Measurements from ENCODE around the gene PDCD1.

The PDCD1 gene

DNA sequence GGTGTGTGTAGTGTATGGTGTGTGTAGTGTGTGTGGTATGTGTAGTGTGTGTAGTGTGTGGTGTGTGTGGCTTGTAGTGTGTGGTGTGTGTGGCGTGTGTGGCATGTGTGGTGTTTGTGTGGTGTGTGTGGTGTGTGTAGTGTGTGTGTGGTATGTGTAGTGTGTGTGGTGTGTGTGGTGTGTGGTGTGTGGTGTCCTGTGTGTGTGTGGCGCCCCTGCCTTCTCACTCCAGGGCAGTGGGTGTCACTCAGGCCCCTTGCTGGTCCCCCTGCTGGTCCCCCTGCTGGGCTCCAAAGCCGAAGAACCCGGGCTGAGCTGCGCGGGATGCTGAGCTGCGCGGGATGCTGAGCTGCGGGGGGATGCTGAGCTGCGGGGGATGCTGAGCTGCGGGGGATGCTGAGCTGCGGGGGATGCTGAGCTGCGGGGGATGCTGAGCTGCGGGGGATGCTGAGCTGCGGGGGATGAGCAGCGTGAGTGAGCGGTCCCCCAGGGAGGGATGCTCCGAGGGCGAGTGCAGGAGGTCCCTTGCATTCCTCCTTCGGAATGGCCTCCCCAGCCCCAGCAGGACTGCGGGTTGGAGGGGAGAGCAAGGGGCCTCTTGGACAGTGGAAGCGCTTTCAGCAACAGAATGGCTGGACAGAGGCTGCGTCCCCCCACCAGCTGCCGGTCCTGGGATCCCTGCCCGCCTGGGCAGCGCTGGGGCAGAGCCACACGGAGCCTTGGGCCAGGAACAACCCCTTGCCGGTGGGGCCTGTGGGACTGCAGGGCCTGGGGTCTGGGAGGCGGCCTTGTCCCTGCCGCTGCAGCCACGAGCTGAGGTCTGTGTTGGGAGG, 7.5 kb upstream of the PDCD1 start:
- no peak for DNase-seq (ENCODE audit: low read depth in 2 of 2)

DNA sequence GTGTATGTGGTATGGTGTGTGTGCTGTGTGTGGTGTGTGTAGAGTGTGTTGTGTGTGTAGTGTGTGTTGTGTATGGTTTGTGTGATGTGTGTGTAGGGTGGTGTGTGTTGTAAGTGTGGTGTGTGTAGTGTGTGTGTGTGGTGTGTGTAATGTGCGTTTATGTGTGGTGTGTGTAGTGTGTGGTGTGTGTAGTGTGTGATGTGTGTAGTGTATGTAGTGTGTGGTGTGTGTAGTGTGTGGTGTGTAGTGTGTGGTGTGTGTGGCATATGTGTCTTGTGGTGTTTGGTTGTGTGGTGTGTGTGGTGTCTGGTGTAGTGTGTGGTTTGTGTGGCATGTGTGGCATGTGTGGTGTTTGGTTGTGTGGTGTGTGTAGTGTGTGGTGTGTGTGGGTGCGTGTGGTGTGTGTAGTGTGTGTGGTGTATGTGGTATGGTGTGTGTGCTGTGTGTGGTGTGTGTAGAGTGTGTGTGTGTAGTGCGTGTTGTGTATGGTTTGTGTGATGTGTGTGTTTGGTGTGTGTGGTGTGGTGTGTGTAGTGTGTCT, 6.8 kb upstream of the PDCD1 start:
- DNase-seq (ENCODE audit: low read depth in 2 of 2), result no peak

DNA sequence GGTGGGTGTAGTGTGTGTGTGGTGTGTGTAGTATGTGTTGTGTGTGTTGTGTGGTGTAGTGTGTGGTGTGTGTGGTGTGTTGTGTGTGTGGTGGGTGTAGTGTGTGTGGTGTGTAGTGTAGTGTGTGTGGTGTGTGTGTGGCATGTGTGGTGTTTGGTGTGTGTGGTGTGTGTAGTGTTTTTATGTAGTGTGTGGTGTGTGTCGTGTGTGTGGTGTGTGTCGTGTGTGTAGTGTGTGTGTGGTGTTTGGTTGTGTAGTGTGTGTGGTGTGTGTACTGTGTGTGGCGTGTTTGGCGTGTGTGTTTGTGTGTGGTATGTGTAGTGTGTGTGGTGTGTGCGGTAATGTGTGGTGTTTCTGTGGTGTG, 6.1 kb upstream of the PDCD1 start:
- DNase-seq (ENCODE audit: low read depth in 2 of 2), result no peak

DNA sequence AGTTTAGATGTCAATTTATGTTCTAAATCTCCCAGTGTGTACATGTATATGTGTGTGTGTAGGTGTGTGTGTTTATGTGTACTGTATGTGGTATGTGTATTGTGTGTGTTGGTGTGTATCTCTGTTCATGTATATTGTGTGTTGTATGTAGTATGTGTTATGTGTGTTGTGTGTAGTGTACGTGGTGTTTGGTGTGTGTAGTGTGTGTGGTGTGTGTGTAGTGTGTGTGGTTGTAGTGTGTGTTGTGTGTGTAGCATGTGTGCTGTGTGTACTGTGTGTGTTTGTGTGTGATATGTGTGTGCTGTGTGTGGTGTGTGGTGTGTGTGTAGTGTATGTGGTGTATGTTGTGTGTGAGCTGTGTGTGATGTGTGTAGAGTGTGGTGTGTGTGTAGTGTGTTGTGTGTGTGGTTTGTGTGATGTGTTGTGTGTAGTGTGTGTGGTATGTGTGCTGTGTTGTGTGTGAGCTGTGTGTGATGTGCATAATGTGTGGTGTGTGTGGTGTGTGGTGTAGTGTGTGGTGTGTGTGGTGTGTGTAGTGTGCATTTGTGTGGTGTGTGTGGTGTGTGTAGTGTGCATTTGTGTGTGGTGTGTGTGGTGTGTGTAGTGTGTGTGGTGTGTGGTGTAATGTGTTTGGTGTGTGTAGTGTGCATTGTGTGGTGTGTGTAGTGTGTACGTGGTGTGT, 5.6 kb upstream of the PDCD1 start:
- no peak for DNase-seq (ENCODE audit: low read depth in 2 of 2)

DNA sequence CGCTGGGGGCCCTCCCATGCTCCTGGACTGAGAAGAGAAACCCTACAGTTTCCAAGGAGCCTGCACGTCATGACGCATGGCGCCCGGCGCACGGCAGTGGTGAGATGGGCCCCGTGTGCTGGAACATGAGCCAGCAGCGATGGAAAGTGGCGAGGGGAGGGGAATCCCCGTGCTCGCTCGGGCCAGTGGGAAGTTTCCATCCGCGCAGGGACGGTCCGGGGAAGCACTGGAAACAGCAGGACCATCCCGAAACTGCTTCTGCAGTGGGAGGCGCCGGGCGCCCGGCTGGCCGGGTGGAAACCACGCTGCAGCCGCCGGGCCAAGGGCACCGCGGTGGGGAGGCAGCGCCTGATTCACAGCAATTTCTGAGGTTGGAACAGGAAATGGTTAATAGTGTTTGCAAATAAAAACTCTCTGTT, 4.9 kb upstream of the PDCD1 start:
- peak; percentile 36 to 55 for DNase-seq (ENCODE audit: low read depth in 2 of 2)

DNA sequence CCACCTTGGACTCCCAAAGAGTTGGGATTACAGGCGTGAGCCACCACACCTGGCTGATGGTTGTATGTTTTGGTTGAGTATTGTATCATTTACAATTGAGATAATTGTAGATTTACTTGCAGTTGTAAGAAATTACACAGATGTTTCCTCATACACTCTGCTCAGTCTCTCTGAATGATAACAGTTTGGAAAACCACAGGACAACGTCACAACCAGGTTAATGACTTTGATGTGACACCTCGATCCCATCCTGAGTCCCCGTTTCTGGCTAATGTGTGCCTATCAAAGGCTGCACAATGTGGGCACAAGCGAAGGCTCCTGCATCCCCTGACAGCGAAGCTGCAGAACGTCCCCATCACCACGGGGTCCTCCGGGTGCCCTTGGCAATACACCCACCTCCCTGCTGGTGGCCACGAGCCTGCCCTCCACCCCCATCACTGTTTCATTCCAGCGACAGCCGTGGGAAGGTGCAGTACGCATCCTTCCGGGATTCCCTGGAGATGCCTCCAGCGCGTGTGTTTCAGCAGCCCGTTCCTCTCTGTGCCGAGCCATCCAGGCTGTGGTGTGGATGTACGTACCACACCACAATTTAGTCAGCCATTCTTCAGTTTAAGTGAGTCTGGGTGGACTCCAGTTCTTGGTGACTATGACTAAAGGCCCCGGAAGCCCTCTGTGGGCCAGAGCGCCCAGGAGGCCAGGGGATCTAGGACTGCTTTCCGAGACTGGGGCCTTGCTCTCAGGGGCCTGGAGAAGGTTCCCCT, 4.3 kb upstream of the PDCD1 start:
- no peak for DNase-seq (ENCODE audit: low read depth in 2 of 2)

DNA sequence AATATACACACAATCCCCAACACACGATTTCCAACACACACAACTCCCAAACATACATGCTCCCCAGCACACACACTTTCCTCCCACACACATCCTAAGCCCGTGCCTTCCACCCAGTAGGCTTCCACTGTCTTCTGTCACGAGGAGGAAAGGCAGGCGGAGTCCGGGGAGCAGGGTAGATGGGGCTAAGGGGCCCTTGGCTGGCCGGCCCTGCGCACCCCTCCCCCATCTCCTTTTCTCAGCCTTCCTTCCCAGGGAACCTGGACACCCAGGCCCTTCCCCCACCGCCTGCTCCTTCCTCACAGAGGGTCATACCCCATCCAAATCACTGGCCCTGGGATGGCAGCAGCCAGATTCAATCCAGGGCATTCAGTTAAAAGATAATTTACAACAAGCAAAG, 3.4 kb upstream of the PDCD1 start:
- DNase-seq (ENCODE audit: low read depth in 2 of 2), result no peak

DNA sequence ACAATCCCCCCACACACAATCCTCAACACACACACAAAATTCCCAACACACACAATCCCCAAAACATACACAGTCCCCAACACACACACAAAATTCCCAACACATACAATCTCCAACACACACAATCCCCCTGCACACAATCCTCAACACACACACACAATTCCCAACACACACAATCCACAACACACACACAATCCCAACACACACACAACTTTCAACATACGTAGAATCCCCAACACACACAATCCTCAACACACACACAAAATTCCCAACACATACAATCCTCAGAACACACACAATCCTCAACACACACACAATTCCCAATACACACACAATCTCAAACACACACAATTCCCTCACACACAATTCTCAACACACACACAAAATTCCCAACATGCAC, 2.6 kb upstream of the PDCD1 start:
- DNase-seq (ENCODE audit: low read depth in 2 of 2), result no peak

DNA sequence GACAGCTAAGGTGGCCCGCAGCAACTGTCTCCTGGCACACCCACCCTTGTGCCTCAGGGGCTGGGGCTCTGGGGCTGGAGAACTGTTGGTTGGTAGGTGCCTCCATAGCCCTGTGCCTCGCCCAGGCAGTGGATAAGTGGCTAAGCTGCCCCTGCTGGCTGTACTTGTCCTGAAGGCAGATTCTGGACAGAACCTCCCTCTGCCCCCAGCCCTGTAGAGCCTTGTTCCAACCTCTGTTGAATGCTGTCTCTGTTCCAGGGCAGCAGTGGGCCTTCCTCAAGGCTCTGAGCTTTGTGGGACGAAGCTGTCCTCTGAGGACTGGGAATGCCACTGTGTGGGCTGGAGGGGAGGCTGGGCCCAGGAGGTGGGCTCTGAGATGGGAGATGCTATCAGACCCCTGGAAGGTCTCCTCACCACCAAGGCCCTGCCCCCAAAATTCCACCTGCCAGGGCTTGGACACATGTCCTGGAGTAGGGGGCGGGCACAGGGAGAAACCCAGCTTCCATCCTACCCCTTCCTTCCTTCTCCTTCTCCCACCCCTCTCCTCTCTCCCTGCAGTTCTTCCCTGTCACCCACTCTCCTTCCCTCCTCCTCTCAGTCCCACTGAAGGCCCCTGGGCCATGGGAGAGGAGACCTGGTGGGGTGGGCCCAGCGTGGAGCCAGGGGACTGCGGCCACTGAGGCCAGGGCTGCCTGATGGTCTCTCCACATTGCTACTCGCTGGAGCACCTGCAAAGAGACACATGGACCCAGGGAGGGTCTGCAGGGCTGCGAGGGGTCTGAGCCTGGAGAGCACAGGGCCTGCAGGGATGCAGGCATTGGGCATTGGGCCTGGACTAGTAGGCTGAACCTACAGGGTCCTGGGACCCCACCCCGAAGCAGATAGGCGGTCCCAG, 1.7 kb upstream of the PDCD1 start:
- DNase-seq (ENCODE audit: low read depth in 2 of 2), result no peak

DNA sequence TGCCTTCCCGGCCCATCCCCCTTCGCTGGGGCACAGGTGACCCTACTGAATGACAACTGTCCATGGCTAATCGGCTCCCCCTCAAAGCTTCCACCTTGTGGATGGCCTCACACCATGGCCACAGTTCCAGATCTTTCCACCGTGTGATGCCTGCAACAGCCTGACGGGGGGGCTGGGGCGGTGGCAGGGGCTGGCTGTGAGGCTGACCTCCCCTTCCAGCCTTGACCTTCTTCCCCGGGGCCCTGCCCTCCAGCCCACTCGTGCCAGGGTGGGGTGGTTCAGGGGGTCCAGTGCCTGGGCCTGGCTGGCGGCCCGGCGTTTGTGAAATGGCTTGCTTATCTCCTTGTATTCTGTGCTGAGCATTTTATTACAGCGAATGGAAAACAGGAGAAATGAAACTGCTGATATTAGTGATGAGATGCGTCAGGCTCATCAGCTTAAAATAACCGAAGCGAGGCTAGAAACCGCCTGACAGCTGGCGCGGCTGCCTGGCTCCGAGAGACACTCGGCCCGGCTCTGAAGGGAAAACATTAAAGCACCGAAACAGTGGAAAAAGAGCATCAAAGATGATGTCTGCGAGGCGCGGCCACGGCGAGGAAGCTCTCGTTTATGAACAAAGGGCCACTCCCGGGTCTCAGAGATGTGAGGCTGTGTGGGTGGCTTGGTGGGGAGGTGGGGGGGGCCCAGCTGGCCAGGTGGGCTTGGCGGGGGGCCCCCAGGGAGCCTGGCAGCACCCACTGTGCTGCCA, 916 bp upstream of the PDCD1 start:
- DNase-seq (ENCODE audit: low read depth in 2 of 2), result peak; percentile 60 to 66

DNA sequence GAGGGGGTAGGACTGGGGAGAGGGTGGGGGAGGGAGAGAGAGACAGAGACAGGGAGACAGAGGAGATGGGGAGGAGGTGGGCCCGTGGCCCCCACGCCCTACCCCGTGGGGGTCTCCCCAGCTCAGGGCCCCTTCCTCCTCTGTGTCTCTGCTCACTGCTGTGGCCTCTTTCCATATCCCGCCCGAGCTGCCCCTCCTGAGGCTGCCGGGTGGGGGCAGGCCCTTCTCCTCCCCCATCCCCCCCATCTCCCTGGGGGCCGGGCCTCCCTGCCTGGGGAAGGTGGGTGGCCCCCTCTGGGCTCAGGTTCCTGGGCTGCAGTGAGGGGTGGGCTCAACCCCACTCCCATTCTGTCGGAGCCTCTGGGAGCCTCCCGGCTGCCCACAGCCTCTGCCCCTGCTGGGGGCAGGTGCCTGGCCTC, 332 bp upstream of the PDCD1 start:
- no peak for DNase-seq (ENCODE audit: low read depth in 2 of 2)

DNA sequence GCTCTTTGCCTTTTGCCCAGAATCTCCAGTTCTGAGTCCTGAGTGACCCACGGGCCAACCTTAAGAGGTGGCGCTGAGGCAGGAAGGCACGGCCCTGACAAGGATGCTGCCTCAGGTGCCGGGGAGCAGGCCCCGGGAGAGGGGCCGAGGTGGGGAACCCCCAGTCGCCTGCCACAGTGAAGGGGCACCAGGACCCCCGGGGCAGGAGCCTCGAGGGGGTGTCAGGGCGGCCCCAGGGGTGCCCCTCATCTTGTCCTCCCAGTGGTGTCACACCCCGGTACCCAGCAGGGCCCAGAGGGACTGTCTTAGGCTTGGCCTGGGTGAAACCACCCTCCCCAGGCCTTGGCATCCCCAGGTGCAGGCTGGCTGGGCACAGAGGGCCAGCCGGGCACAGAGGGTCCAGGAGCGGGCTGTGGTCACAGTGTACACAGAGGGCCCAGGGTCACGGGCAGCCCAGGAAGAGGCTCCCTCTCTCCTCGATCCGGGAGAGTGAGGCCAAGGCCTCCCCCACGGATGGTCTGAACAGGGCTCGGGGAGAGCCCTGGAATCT, 1.0 kb downstream of the PDCD1 start:
- no peak for DNase-seq (ENCODE audit: low read depth in 2 of 2)

DNA sequence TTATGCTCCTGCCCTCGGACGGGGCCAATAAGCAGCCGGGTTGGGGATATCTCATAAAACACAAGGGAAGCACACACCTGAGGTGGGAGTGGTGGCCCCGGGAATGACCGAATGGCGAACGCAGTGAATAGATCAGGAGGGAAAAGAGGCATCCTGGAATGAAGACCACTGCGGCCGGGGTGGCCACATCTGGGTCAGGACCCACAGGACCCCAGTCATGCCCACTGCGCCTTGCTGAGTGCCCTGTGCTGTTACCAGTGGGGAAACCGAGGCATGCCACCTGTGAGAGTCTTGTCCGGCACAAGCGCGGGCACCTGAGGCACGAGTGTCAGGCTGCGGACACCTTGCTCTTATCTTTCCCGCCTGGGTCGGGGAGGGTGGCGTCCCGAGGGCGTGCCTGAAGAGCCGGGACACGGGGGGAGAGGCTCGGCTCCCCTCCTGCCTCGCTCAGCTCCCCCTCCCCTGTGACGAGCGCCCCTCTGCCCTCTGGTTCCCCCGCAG, 1.6 kb downstream of the PDCD1 start:
- no peak for DNase-seq (ENCODE audit: low read depth in 2 of 2)

DNA sequence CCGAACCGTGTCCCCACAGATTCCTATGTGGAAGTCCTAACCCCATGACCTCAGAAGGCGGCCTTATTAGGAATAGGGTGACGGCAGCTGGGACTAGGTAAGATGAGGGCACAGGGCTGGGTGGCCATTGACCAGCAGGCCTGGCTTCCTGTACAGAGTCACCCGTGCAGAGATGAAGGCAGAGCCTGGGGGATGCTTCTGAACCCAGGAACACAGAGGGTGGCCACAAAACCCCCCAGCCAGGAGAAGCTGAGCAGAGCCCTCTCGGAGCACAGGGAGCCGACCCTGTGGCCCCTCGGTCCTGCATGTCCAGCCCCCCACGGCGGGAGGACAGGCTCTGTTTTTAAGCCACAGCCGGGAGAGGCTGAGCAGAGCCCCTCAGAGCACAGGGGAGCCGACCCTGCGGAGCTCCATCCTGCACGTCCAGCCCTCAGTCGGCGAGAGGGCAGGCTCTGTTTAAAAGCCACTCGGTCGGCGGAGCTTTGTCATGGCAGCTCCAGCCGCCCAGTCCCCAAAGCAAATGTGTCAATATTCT, 2.7 kb downstream of the PDCD1 start:
- DNase-seq (ENCODE audit: low read depth in 2 of 2), result no peak

DNA sequence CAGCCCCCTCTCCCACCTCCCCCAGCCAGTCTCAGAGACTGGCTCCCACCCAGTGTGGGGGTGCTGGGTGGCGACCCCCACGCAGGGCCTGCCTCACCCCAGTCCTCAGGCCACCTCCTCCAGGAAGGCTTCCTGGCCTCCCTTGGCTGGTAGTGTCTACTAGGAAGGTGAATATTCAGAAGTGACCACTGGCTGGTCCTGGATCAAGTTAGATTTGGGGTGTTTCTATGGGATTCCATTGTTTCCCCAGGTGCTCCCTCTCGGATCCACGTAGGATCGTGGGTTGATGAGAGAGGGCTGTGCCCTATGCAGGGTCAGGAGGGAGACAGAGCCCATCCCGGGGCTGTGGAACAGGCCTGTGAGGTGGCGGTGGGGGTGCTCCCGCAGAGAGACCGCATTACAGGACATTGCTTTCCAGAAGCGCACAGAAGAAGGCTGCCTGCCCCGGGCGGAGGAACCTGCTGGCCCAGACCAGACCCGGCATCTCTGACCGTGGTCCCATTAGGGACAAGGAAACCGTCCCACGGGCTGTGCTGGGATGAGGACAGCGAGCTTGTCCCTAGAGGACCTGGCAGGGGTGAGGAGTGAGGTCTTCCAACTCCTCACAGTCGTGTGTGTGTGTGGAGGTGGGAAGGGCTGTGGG, 3.3 kb downstream of the PDCD1 start:
- no peak for DNase-seq (ENCODE audit: low read depth in 2 of 2)

DNA sequence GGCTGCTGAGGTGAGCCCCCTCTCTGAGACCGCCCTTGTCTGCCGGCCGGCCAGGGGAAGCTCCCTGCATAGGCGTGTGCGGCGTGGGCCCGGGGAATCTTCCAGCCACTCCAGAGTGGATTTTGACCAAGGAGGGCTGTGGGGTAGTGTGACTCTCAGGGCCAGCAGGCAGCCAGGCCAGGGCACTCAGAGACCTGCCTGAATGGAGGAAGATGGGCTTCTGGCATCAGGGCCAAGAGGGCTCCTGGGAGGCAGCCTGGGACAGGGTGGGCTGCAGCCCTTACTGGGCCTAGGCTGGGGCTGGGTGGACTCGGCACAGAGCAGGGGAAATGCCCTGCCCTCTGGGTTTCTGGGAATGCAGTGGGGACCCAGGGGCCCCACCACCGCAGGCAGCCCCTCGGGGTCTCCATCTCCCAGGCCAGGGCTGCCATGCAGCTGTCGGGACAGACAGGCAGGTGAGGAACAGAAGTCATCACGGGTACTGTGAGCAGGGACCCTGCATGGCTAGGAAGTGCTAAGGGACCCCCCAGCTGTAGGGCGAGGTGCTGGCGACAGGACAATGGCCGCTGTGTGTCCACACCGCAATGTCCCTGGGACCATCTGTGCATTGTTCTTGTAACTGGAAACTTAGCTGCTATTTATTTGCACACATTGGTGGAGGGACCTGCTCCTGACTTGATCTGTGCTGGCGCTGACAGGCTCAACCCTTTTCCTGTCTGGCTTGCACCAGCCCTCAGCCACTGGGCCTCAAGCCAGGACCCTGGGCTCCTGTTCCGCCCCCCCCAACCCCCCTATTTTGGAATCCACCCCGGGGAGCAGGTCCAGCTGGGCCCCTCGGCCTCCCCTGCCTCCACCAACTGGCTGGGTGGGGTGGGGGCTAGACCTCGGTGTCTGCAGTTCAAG, 4.1 kb downstream of the PDCD1 start:
- no peak for DNase-seq (ENCODE audit: low read depth in 2 of 2)

DNA sequence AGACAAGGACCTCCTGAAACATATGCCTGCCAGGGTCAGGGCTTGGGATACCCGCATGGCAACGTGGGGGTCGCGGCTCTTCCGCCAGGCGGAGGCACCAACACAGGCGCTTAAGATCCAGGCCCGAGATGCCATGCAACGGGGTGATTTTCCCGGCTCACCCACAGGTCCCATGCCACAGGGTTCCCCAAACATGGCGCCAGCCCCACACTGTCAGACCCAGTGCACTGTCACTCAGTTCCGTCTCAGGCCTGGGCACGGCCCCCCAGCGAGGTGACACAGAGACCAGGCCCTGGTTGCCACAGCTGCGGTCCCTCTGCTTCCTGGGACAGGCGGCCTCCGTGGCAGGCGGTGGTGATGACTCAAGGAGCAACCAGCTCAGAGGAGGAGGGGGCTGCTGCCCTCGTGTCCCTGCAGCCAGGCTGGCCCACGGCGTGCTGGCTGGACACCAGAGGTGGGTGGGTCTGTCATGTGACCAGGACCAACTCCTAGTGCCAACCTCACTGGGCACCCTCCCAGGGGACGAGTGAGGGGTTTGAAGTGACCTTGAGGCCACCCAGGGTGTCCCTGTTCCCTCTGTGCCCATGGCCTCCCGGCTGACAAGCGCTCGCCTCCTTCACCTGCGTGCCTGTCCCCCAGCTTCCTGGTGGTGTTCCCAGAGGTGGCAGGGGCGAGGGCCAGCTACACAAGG, 4.9 kb downstream of the PDCD1 start:
- no peak for DNase-seq (ENCODE audit: low read depth in 2 of 2)

Measured in stimulated activated CD4-positive, alpha-beta T cell treated with anti-CD3 and anti-CD28 coated beads, Interleukin-1b, Interleukin-23, amount 100 ng/mL, for 4 hours (primary cell).